ENCODE measurements around the gene CFAP126.

- TF ChIP-seq, protein P1, sequence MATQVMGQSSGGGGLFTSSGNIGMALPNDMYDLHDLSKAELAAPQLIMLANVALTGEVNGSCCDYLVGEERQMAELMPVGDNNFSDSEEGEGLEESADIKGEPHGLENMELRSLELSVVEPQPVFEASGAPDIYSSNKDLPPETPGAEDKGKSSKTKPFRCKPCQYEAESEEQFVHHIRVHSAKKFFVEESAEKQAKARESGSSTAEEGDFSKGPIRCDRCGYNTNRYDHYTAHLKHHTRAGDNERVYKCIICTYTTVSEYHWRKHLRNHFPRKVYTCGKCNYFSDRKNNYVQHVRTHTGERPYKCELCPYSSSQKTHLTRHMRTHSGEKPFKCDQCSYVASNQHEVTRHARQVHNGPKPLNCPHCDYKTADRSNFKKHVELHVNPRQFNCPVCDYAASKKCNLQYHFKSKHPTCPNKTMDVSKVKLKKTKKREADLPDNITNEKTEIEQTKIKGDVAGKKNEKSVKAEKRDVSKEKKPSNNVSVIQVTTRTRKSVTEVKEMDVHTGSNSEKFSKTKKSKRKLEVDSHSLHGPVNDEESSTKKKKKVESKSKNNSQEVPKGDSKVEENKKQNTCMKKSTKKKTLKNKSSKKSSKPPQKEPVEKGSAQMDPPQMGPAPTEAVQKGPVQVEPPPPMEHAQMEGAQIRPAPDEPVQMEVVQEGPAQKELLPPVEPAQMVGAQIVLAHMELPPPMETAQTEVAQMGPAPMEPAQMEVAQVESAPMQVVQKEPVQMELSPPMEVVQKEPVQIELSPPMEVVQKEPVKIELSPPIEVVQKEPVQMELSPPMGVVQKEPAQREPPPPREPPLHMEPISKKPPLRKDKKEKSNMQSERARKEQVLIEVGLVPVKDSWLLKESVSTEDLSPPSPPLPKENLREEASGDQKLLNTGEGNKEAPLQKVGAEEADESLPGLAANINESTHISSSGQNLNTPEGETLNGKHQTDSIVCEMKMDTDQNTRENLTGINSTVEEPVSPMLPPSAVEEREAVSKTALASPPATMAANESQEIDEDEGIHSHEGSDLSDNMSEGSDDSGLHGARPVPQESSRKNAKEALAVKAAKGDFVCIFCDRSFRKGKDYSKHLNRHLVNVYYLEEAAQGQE (tag by site-specific recombination; IDR thresholded peaks at IDR 0.05) = no peak
- no peak for TF ChIP-seq PRDM1 (tag by site-specific recombination; IDR thresholded peaks at IDR 0.05)
- no peak for TF ChIP-seq ZNF785 (tag by site-specific recombination; IDR thresholded peaks at IDR 0.05)
- TF ChIP-seq ZNF777 (tag by site-specific recombination; IDR thresholded peaks at IDR 0.05; ENCODE audit: borderline replicate concordance) = no peak
- TF ChIP-seq, protein P2, sequence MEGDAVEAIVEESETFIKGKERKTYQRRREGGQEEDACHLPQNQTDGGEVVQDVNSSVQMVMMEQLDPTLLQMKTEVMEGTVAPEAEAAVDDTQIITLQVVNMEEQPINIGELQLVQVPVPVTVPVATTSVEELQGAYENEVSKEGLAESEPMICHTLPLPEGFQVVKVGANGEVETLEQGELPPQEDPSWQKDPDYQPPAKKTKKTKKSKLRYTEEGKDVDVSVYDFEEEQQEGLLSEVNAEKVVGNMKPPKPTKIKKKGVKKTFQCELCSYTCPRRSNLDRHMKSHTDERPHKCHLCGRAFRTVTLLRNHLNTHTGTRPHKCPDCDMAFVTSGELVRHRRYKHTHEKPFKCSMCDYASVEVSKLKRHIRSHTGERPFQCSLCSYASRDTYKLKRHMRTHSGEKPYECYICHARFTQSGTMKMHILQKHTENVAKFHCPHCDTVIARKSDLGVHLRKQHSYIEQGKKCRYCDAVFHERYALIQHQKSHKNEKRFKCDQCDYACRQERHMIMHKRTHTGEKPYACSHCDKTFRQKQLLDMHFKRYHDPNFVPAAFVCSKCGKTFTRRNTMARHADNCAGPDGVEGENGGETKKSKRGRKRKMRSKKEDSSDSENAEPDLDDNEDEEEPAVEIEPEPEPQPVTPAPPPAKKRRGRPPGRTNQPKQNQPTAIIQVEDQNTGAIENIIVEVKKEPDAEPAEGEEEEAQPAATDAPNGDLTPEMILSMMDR (tag by site-specific recombination; IDR thresholded peaks at IDR 0.05) = no peak
These were observed 3.3 kb downstream of the CFAP126 start for GRCh38 chr1:161364332-161364731.
